Muscle of back (tissue), 11 donors: ENCODE measurements around the gene DEDD. TPM values are rescaled to one million over a fixed set of nuclear protein-coding genes. Genes with fewer than 3 reads are reported as not detected.

Experiments used
- DNase-seq, 3 donors: peaks; one replicate each; pipeline versions ENCODE4 v3.0.0 to v3.0.0-alpha.2; 2013
- polyA plus RNA-seq, 10 donors: library from polyadenylated mRNA; unstranded; fragments of 120-200 nt; gene quantifications; one replicate each; pipeline ENCODE4 v1.2.1, GENCODE V29; 2013; ENCODE audit not compliant: insufficient read length in 10 of 10

The DEDD gene
- polyA plus RNA-seq, 10 donors: 36.0 to 47.4 (median 44.5) TPM

DNA sequence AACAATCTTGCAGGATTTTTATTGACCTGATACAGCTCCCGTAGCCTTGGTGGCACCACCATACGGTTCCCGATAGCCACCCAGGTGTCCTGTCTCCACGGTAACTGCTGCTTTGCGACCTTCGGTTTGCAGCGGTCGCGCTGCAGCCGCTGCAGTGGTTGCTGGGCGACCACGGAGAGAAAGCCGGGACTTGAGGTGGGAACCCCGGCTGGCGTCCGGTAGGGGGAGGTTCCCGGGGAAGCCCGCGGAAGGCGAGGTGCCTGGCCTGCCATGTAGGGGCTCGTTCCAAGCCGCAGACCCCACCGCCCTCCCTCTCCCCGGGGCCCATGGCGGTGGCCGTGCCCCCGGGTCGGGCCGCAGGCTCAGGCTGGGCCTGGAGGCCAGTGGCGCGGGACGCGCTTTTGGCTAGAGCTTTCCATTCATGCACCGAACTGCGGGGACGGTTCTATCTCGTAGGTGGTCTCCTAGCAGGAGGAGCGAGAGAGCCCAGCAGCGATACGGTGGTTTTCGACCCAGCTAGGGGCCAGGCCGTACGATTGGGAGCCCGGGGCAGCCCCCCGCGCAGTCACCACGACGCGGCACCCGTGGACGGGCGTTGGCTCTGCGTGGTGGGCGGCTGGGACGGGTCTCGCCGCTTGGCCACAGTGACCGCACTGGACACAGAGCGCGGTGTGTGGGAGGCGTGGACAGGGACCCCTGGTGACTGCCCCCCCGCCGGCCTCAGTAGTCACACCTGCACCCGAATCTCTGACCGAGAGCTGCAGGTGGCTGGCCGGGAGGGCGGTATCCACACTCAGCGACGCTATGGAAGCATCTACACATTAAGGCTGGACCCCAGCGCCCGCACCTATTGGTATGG lies 34.0 kb downstream of the DEDD start, which contains the start of gene KLHDC9:
TSS of gene KLHDC9 (plus strand) at position 152 of the 859 bp plus-strand sequence. CDS start at position 327, 175 bp downstream.
- peak in 2 of 3 donors; percentile 67 to 87 for DNase-seq

DNA sequence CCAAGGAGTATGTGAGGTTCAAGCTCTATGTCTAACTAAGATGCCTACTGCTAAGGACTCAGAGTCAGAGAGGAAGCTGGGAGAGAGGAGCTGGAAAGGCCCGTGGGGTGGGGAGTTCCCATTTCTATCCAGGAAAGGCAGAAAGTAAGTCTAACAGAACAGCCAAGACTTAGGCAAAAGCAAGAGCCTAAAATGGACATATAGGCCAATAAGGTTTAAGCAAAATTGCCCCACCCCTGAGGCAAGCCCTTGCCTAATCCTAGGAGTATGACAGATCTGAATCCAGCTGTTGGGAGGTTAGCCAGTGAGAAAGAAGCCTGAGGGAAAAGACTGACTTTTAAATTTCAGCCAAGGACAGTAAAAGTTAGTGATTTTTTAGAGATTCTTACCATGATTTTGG lies 35.9 kb downstream of the DEDD start:
- peak in 2 of 3 donors; percentile 81 to 91 for DNase-seq

DNA sequence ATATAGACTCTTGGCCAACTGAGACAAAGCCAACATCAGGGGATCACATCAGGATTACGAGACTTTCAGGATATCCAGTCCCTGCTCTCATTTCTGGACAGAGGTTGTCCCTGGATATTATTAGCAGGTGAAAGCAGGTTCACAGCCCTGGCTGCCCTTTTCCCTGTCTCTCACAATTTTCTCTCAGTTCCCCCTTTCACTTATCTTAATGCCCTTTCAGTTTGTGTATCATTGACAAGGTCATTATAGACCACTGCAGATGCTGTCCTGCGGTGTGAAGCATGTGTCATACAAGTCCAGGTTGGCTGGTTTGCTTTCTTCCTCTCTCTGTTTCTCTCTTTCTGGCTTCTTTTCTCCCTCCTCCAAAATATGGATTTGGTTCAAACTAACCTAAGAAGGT lies 36.5 kb downstream of the DEDD start:
- DNase-seq: no peak

DNA sequence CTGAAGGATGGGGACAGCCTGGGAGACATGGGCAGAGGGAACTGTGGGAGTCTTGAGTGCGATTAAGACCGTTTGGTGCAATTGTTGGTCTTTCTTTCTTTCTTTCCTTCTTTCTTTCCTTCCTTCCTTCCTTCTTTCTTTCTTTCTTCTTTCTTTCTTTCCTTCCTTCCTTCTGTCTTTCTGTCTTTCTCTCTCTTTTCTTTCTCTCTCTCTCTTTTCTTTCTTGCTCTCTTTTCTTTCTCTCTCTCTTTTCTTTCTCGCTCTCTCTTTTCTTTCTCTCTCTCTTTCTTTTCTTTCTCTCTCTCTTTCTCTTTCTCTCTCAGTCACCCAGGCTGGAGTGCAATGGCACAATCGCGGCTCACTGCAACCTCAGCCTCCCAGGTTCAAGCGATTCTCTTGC lies 37.2 kb downstream of the DEDD start:
- DNase-seq: no peak

DNA sequence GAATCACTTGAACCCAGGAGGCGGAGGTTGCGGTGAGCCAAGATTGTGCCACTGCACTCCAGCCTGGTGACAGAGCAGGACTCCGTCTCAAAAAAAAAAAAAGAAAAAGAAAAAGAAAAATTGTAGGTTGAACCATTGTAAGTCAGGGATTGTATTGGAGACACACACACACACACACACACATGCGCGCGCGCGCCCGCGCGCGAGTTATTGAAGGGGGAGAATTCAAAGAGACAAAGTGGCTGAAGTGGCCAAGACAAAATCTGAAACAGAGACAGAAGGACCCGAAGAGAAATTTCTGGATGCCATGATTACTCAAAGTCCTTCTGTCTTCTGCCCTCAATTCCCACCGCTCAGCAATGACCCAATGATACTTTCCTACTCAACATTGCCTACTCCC lies 38.0 kb downstream of the DEDD start:
- no peak for DNase-seq

DNA sequence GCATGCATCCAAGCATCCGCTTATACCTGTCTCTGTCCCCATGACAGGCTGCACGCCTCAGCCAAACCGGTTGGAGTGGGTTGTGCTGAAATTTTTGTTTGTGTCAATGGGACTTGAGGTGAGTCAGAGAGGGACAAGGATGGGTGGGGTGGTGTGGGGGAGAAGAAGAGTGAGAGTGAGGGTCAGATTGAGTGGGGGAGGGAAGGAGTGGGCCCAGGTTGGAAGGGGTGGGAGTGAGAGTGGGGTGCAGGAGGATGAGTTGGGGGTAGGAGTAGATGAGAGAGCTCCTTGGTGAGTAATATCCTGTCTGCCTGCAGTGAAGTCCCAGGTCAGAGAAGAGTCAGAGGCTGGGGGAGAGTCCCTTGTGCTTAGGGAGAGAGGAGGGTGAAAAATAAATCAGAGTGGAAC lies 39.8 kb downstream of the DEDD start:
- DNase-seq: no peak

DNA sequence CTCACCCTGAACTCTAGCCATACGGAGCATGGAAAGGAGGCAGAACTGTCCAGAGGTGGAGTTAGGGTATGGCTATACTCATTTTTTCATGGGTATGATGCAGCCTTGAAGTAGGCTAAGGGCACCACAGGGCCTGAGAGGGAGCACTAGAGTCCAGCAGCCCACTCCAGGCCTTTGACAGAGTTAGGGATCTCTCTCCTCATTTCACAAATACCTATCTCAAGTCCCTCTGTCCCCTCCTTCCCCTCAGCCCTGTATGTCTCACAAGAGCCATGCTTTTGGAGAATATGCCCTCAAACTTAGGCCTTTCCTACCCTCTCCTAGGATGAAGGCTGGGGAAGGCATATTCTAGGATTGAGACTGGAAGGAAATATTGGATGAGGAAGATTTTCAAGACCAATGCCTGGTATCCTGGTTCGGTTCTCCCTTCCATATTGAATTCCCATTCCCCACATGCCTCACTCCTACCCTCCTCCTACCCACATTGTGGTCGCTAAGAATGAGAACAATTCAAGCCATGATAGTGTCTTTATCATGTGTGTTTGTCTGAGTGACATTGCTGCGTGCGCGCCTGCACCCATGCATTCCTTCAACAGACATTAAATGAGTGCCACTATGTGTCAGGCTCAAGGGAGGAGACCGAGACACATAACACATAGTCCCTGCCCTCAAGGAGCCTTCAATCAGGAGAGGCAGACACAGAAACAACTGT lies 40.5 kb downstream of the DEDD start:
- no peak for DNase-seq

DNA sequence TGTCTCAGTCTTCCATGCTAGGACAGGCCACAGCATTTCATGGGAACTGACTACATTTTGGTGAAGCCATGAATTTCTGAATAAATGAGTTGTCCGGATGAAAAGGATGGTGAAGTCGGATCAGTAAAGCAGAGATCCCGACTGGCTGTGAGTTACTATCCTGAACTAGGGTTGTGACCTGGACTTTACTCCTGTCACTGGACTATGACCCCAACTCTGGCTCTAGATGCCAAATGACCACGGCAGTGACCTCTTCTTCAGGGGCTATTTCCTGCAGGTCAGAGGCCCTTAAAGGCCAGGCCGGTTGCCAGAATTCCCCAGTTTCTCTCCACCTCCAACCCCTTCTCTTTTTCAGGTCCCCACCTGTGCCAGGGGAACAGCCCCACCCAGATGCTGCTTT lies 41.4 kb downstream of the DEDD start:
- DNase-seq: no peak

DNA sequence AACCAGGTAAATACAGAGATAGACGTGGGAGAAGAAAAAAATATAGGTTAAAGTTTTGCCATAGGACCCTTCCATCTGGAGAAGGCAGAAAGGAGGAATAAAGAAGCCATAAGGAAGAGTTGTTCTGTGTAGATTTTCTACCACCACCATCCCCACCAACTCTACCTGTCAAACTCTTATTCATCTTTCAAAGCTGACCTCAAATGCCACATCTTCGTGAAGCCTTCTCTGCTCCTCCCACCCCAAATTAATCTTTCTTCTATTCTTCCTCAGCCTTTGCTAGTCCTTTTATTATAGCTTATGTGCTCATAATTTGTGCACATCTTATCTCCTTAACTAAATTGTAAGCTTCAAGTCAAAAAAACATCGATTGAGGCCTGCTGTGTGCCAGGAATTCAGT lies 41.9 kb downstream of the DEDD start:
- DNase-seq: no peak

DNA sequence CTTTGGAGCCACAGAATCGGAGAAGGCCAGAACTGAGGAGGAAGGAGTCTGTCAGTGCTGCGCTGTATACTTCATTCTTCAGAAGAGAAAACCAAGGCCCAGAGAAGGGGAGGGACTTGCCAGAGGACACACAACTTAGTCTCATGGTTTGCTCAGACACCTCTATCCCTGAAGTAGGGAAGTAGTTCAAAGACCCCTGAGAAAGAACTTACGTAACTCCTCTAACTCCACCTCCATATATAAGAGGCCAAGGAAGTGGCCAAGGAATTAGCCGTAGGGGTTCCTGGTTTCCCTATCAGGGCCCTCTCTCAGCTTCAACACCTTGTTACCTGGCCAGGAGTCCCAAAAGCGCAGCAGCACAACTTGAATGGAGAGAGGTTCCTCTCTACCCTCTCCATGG lies 42.5 kb downstream of the DEDD start:
- DNase-seq: no peak

DNA sequence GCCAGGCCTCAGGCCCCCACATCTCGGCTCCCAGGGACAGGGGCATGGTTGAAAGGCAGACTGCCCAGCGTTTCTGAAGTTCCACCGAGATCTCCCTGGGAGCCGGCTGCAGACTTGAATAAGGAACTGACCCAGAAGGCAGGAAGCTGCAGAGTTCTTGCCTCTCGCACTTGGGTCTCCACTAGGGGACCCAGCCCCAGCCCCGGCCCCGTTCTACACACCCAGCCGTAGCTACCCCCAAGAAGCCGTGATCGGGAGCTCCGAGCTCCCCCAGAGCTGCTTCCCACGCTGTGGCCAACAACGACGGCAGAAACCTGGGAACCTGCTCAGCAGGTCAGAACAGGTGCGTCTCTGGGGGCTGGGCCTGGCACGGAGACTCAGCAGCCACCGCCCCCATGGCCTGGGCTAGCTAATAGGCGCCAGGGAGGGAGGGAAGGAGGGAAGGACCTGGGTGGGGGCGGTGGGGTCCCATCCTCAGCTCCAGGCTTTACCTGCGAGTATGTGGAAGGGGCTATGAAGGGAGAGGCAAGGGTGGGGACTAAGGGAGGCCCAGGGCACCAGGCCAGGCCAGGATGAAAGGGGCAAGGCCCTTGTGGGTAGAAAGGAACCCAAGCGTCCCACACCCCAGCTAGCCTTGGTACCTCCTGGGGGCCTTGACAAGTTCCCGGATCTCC lies 43.1 kb downstream of the DEDD start, which contains the start of gene NECTIN4:
TSS of gene NECTIN4 (minus strand) at position 308 of the 674 bp plus-strand sequence. CDS start at position 46, 262 bp downstream.
- DNase-seq: no peak

DNA sequence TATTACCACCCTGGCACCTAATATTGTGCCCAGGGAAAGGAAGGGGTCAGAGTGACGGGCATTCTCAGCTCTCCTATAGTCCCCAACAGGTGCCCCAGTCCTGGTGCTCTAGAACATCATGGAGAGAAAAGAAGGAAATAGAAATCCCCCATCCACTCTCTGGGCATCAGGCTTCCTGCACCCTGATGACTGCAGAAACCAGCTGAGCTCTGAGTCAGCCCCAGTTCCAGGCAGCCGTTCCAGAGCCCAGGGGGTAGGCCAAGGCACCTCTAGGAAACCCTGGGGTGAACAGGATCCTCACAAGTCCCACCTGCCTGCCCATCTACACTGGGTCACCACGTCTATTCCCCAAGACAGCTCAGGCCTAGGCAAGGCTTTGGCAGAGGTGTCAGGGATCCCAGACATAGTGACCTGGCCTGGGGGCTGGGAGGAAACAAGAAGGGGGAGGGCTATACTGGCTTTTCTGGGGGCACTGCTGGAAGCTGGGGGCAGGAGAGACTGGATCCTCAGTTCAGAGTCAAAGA lies 43.8 kb downstream of the DEDD start:
- DNase-seq: no peak

DNA sequence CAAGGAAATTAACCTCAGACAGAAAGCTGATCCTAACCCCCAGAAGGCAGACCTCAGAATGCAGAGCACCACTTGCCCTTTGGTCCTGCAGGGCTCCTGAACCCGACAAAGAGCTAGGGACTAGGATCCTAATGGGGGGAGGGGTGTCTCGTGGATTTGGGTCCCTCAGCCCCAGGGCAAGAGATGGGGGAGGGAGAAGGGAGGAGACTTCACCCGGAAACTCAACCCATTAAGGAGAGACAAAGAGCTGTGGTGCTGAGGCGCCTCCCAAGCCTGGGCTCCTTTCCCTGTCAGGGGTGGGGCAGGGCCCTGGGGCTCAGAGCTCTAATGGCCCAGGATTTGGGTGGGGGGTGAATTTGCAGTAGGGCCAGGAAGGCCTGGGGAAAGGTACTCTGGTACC lies 46.0 kb downstream of the DEDD start:
- DNase-seq: no peak

DNA sequence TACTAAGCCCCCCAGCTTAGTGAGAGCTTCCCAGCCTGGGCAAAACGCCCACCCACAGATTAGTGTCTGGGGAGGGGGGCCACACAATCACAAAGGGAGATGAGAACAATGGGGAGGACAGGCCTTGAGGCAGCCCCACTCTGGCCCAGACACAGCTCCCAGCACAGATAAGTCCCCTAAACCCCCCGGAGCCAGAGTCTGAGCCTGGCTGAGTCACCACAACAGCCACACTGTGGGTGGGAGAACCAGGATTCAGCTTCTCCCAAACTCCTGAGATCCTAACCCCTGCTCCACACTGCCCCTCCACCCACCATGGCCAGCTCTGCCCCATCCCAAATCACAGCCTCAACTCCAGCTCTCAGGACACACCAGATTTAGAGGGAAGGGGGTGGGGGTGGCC lies 47.3 kb downstream of the DEDD start:
- no peak for DNase-seq

DNA sequence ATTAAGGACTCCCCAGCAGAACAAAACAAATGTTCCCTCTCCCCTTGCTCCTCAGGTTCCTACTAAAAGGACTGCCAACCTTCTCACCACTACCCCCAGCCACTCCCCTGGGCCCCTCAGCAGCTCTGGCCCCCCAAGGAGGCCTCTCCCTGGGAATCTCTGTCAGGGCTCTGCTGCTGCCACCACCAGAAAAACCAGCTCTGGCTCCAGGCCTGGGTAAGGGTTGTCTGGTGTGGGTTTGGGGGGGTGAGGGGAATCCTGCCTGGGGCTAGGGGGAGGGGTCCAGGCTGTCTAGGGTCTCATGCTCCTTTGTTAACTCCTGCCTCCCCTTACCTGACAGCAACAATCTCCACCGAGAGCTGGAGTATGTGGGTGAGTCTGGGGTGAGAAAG lies 47.9 kb downstream of the DEDD start:
- no peak for DNase-seq

DNA sequence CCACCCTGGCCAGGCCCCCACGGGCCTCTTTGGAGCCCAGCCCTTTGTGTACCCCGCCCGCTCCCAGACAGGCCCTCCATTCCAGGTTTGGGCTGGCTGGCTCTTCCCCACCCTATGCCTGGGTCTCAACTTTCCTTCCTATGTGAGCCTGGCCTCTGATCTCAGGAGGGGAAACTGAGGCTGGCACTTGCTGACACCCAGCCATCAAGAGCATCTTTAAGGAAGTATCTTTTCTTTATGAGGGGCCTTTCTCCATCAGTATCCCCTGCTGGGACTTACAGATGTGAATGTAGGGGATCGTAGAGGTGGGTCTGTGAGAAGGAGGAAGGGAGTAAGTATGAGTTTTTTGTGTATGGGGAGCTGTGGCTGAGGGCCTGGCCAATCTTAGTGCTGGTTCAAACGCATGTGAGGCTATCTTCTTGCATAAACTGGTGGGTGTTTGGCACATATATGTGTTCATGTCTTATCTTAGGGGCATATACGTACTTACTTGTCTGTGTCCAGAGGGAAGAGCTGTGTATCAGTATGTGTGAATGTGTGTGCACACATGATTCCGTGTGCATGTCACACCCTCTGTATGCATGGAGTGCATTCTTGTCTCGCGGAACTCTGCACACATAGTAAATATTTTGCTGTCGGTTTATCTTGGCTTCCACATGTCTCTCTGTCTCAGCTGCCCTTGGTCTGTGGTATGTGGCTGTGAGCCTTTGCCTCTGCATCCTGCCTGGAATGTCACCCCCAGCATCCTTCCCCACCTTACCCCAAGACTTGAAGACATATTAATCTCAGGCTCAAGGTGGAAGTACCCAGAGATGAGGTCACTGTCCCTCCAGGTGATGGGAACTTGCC lies 48.5 kb downstream of the DEDD start:
- DNase-seq: no peak

DNA sequence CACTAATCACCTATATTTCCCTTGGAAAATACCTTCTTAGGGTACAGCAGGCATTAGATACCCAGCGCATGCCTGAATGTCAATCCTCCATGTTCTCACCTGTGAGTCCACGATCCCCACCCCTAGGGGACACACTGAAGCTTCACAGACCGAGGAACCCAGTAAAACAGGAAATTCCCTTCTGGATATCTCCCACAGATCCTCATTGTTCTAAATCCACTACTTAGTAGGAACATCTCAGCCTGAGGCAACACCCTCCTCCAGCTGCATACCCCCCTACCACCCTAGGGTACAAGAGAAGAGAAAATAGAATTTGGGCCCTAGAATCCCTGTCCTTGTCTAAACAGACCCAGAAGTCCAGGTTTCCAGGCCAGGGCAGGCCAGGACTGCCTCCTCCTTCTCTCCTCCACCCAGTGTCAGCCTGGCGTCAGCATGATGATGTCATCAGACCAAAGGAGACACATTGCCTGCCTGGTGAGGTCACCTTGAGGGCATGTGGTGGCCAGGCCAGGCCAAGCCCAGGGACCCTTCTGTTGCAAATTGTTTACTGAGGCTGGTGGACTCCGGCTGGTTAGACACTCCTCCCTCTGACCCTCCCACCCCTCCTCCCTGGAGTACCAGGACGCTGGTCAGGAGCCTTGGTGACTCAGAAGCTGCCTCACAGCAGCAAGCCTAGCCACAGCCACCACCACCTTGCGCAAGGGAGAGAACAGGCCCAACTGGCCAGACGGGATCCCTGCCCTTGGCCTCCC lies 49.3 kb downstream of the DEDD start:
- peak in 1 of 3 donors; percentile 48 for DNase-seq

DNA sequence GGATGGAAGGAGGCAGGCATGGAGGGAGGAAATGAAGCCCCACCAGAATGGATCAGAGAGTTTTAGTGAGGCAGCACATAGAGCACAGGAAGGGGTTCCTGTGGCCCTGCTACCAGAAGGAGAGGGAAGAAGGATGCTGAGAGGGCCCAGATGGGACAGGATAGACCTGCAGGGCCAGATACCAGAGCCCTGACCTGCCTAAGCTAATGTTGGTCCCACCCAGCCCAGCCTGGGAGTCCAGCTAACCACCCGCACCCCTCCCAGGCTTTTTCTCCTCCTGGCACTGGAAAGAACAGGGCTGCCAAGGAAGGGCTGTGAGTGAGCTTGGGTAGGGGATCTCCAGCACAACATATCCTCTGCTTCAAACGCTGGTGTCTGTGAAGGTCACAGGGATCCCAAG lies 50.0 kb downstream of the DEDD start:
- DNase-seq: no peak

DNA sequence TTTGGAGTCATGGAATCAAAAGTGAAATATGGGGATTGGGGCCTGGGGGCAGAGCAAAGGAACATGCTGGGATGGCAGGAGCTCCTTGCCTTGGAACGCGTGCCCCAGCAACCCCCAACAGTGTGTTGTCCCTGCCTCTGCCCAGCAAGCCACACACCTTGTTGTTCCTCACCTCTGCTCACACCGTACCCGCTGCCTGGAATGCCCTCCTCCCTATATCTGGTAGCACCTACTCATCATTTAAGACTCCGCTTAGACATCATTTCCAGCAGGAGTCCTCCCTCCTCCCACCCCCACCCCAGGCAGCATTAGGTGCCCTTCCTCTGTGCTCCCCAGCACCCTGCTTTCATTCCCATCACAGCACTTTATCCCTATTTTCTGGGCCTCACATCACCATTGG lies 50.9 kb downstream of the DEDD start:
- DNase-seq: no peak
